AG10803 (cell line): ENCODE results near the gene DNAH3.

Experiments
- DNase-seq: peaks from one replicate; pipeline ENCODE4 v3.0.0; 2010; ENCODE audit warnings: low read depth
- H3K4me3 ChIP-seq: 2 replicates; pipeline ENCODE4 v1.5.1; 2011; ENCODE audit warnings: mild to moderate bottlenecking, low read length, control low read depth
- TF ChIP-seq, protein P1 (sequence below): conservative IDR thresholded peaks from 2 replicates; pipeline ENCODE4 v1.5.1; 2011; ENCODE audit warnings: mild to moderate bottlenecking, low read length, control low read depth, inconsistent platforms

DNAH3 gene

GRCh38 chr16:20906341-20907255 lies 244.0 kb downstream of the DNAH3 start:
- DNase-seq, result peak; percentile 94
- H3K4me3 ChIP-seq, result no peak overlapping the region
- TF ChIP-seq, protein P1, sequence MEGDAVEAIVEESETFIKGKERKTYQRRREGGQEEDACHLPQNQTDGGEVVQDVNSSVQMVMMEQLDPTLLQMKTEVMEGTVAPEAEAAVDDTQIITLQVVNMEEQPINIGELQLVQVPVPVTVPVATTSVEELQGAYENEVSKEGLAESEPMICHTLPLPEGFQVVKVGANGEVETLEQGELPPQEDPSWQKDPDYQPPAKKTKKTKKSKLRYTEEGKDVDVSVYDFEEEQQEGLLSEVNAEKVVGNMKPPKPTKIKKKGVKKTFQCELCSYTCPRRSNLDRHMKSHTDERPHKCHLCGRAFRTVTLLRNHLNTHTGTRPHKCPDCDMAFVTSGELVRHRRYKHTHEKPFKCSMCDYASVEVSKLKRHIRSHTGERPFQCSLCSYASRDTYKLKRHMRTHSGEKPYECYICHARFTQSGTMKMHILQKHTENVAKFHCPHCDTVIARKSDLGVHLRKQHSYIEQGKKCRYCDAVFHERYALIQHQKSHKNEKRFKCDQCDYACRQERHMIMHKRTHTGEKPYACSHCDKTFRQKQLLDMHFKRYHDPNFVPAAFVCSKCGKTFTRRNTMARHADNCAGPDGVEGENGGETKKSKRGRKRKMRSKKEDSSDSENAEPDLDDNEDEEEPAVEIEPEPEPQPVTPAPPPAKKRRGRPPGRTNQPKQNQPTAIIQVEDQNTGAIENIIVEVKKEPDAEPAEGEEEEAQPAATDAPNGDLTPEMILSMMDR, result no peak

DNA sequence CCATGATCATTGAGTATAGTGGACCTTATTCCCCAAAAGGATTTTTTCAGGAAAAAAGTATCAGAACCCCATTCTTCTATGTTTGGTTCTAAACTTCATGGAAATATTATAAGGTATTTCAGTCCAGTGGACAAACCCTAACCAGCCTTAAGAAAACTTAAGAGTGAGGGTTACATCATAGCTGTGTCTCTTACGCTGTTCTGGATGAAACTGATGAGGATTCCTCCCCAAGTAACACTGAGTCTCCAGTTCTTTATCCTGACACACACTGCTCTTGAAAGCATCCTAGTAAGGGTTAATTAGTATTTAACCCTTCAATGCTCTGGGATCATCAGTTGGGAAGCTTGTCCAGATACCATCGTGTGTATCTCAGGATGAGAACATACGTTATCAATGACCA lies 245.1 kb downstream of the DNAH3 start:
- H3K4me3 ChIP-seq, result no peak overlapping the region
- no peak for DNase-seq
- TF ChIP-seq, protein P1, result no peak

DNA sequence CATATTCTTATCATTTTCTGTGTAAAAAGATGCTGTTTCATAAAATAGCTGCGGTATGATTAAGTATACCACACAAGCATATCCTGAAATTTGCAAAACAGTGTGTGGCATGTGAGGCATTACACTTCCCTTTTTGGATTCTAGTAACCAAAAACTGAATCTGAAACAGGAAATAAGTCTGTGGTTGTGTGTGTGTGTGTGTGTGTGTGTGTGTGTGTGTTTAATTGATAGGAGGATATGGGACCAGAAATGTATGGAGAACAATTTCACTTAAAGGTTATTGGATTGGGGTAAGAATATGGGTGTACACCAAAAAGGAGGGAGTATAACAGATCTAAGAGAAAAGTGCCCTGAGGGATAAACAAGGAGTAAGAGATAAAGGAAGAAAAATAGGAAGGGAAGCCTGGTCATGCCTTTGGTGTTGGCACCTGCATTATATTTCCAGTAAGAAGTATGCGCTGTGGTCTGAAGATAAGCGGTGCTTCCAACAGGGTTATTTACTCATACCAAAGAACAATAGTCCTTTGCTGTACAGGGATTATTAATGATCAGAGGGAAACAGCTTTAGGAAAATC lies 246.1 kb downstream of the DNAH3 start:
- DNase-seq, result peak; percentile 82
- TF ChIP-seq, protein P1, result no peak
- H3K4me3 ChIP-seq, result no peak overlapping the region

DNA sequence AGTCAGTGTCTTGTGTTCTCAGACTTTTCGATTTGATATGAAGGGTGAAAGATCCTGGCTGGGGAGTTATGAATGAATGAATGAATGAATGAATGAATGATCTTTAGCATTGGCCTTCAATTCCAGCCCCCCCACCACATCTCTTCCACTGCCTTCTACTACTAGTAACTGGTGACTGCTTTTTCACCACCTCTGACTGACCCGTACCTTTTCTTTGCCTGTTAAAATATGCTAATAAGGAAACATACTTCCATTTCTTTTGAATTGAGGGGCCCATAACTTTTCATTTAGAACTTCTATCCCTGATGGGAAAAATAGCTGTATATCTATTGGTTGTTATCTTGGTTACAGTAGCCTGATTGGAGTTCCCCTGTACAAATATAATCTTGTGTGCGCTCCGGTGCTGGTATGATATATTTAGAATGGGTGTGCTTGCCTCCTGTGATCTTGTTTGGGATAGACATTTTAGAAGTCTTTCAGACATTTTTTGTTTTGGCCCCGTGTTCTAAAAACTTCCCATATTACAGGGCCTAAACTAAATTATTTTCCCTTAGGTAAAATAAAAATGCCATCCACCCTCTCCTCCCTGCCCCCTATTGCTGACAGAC lies 246.6 kb downstream of the DNAH3 start:
- TF ChIP-seq, protein P1, result no peak
- no peak overlapping the region for H3K4me3 ChIP-seq
- no peak for DNase-seq

- no peak overlapping the region for H3K4me3 ChIP-seq
- DNase-seq, result no peak
Measured at GRCh38 chr16:20903116-20903898, 247.3 kb downstream of the DNAH3 start.

DNA sequence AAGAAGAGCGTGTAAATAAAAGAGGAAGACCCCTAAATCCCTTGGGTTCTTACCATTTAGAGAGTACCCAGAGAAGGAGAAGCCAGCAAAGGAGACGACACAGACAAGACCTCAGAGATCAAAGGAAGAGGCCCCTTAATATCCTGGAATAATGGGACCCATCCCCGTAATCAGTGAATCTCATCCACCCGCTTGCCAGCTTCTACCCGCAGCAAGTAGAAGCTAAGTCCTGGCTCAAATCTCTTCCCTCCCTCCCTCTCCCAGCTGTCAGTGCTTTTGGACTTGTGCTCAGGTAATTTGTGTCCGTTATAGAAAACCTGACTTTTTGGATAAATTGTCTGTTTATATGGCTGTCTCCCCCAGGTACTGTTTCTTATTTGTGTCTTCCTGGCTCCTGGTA lies 248.2 kb downstream of the DNAH3 start:
- DNase-seq, result no peak

More at GRCh38 chr16:20903116-20903898, 247.3 kb downstream of the DNAH3 start:
- TF ChIP-seq, protein P1, result no peak

More for the DNA sequence above, 248.2 kb downstream of the DNAH3 start:
- no peak overlapping the region for H3K4me3 ChIP-seq
- TF ChIP-seq, protein P1, result no peak
